Glomerular visceral epithelial cell (primary cell): ENCODE measurements around the gene CLIP1.
"Not testable (repeated sequence)": the region's sequence is repeated elsewhere in the genome, so short reads cannot be mapped to it uniquely, and the experiment has no call there.

Experiments used
- DNase-seq: peaks from one replicate; pipeline ENCODE4 v3.0.0-alpha.2; 2016; ENCODE audit errors: extremely low spot score

The CLIP1 gene

GRCh38 chr12:122421821-122422729, at the start of gene CLIP1:
Gene CLIP1, minus strand, starts transcription at chr12:122422669. Its CDS starts 42,217 bp downstream, at chr12:122380452.
- peak; percentile 80 for DNase-seq

GRCh38 chr12:122471324-122472226, 49.1 kb upstream of the CLIP1 start:
- DNase-seq: peak; percentile 58

- DNase-seq: not testable (repeated sequence)
Measured at GRCh38 chr12:122470576-122470975, 48.1 kb upstream of the CLIP1 start.

GRCh38 chr12:122469856-122470255, 47.4 kb upstream of the CLIP1 start:
- not testable (repeated sequence) for DNase-seq

- DNase-seq: no peak
Measured at GRCh38 chr12:122467983-122468382, 45.5 kb upstream of the CLIP1 start.

GRCh38 chr12:122464317-122465042, 42.0 kb upstream of the CLIP1 start:
- peak; percentile 82 for DNase-seq

GRCh38 chr12:122460641-122461040, 38.2 kb upstream of the CLIP1 start:
- no peak for DNase-seq

- DNase-seq: no peak
Measured at GRCh38 chr12:122460061-122460460, 37.6 kb upstream of the CLIP1 start.

GRCh38 chr12:122459211-122459610, 36.7 kb upstream of the CLIP1 start:
- peak; percentile 62 for DNase-seq

- no peak for DNase-seq
Measured at GRCh38 chr12:122458105-122459035, 35.9 kb upstream of the CLIP1 start.

GRCh38 chr12:122457627-122458026, 35.2 kb upstream of the CLIP1 start:
- no peak for DNase-seq

- no peak for DNase-seq
Measured at GRCh38 chr12:122454739-122455138, 32.3 kb upstream of the CLIP1 start.

- DNase-seq: no peak
Measured at GRCh38 chr12:122454250-122454721, 31.8 kb upstream of the CLIP1 start.

- no peak for DNase-seq
Measured at GRCh38 chr12:122452701-122453285, 30.3 kb upstream of the CLIP1 start.

GRCh38 chr12:122449317-122449716, 26.8 kb upstream of the CLIP1 start:
- DNase-seq: peak; percentile 49

- not testable (repeated sequence) for DNase-seq
Measured at GRCh38 chr12:122447825-122448224, 25.4 kb upstream of the CLIP1 start.

GRCh38 chr12:122446390-122446789, 23.9 kb upstream of the CLIP1 start:
- not testable (repeated sequence) for DNase-seq

GRCh38 chr12:122444071-122444470, 21.6 kb upstream of the CLIP1 start:
- DNase-seq: not testable (repeated sequence)

GRCh38 chr12:122438822-122439221, 16.4 kb upstream of the CLIP1 start:
- DNase-seq: not testable (repeated sequence)

- no peak for DNase-seq
Measured at GRCh38 chr12:122437656-122438121, 15.2 kb upstream of the CLIP1 start.
